Smooth muscle cell (in vitro differentiated cells): Measurements from ENCODE around the gene RNF222. TPM values are rescaled to one million over a fixed set of nuclear protein-coding genes. Genes with fewer than 3 reads are reported as not detected.

ENCODE experiments used
- DNase-seq: peaks from one replicate; lab custom pipeline; 2025; ENCODE audit not compliant: unreplicated experiment; lab: John Stamatoyannopoulos, UW
- H2AFZ ChIP-seq: fragments of 200-600 bp; sonication (generic); 2 replicates; pipeline ENCODE4 v1.6.0; 2016; ENCODE audit warnings: antibody characterized with exemption, low read depth, mild to moderate bottlenecking
- H3F3A ChIP-seq: fragments of 200-600 bp; sonication (generic); 2 replicates; pipeline ENCODE4 v1.6.0; 2017; ENCODE audit warnings: antibody characterized with exemption, low read depth
- H3K27ac ChIP-seq: fragments of 200-600 bp; sonication (generic); 2 replicates; pipeline ENCODE4 v1.5.1; 2016; ENCODE audit warnings: low read depth, mild to moderate bottlenecking
- H3K27me3 ChIP-seq: fragments of 200-600 bp; sonication (generic); 2 replicates; pipeline ENCODE4 v1.6.1; 2016; ENCODE audit warnings: low read depth, mild to moderate bottlenecking
- H3K36me3 ChIP-seq: fragments of 200-600 bp; sonication (generic); 2 replicates; pipeline ENCODE4 v1.5.1; 2016; ENCODE audit warnings: low read depth
- H3K4me1 ChIP-seq: fragments of 200-600 bp; sonication (generic); 2 replicates; pipeline ENCODE4 v1.5.1; 2016; ENCODE audit warnings: low read depth
- H3K4me2 ChIP-seq: fragments of 200-600 bp; sonication (generic); 2 replicates; pipeline ENCODE4 v1.6.0; 2016; ENCODE audit warnings: mild to moderate bottlenecking
- H3K4me3 ChIP-seq: fragments of 200-600 bp; sonication (generic); 2 replicates; pipeline ENCODE4 v1.5.1; 2016; ENCODE audit warnings: mild to moderate bottlenecking
- H3K79me2 ChIP-seq: fragments of 200-600 bp; sonication (generic); 2 replicates; pipeline ENCODE4 v1.6.0; 2016; ENCODE audit warnings: low read depth, mild to moderate bottlenecking
- H3K9ac ChIP-seq: fragments of 200-600 bp; sonication (generic); 2 replicates; pipeline ENCODE4 v1.6.0; 2016; ENCODE audit warnings: low read depth
- H3K9me3 ChIP-seq: fragments of 200-600 bp; sonication (generic); replicated peaks from 2 replicates; pipeline ENCODE4 v1.5.1; 2016; ENCODE audit warnings: low read depth
- H4K20me1 ChIP-seq: fragments of 200-600 bp; sonication (generic); 2 replicates; pipeline ENCODE4 v1.6.0; 2016; ENCODE audit warnings: low read depth
- WGBS: methylation state at CpG from one replicate; pipeline ENCODE4 v1.1.7; 2016; ENCODE audit warnings: low lambda C conversion rate; 5-methylcytosine and 5-hydroxymethylcytosine counted together
- polyA plus RNA-seq: library from polyadenylated mRNA; unstranded; fragments of >200 nt; fragmentation: Nextera tagmentation; extraction: Ambion mirVana; gene quantifications from 2 replicates; pipeline ENCODE4 v1.2.1, GENCODE V29; 2016
- total RNA-seq: library from RNA; depleted of rRNA; stranded (reverse); fragments of >200 nt; gene quantifications from 2 replicates; pipeline ENCODE4 v1.2.3, GENCODE V29; 2014
- TF ChIP-seq, protein P1 (sequence below): fragments of 200-600 bp; sonication (generic); IDR thresholded peaks from 2 replicates; pipeline ENCODE4 v1.5.1; 2017; ENCODE audit warnings: borderline replicate concordance, mild to moderate bottlenecking, antibody characterized with exemption; ENCODE audit not compliant: insufficient read depth, poor library complexity, severe bottlenecking

RNF222 gene
- total and polyA plus RNA-seq, 2 experiments from 2014 or later, result 0.49 to 0.54 TPM

DNA sequence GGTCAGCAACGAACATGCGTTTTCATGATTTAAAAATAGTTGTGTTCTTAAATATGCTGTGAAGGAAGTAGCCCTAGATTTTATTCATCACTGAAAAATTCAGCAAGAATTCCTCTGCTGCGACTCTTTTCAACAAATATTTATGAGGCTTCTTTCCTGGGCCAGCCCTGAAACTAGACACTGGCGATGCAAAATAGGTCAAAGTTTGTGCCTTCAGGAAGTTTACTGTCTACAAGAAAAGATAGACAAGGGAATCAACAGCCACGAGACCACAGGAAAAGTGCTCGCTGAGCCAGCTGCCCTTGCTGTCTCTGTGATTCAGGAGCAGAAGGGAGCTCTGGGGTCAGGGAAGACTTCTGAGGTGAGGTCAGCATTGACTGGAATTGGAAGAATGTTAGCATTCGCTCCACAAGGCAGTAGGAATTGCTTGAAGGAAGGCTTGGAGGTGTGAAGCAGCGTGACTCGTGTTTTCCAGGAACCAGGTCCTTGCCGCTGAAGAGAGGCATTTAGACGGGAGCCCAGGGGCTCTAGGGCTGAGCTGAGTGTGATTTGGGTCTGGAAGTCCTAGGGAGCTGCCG lies 12.7 kb downstream of the RNF222 start:
- peaks cover 28% of the 10 kb centered on the region for H3F3A ChIP-seq
- peaks cover 21% of the 10 kb centered on the region for H3K4me1 ChIP-seq
- peak overlapping the region; percentile 58 for H3K27ac ChIP-seq
- peak overlapping the region; percentile 5 for H3K9ac ChIP-seq
- WGBS, result 8% methylated on average over 12 of the region's 12 CpGs
- H3K36me3 ChIP-seq, result no peaks in the 10 kb centered on the region
- peak overlapping the region; percentile 96 for H3K4me2 ChIP-seq
- TF ChIP-seq, protein P1, sequence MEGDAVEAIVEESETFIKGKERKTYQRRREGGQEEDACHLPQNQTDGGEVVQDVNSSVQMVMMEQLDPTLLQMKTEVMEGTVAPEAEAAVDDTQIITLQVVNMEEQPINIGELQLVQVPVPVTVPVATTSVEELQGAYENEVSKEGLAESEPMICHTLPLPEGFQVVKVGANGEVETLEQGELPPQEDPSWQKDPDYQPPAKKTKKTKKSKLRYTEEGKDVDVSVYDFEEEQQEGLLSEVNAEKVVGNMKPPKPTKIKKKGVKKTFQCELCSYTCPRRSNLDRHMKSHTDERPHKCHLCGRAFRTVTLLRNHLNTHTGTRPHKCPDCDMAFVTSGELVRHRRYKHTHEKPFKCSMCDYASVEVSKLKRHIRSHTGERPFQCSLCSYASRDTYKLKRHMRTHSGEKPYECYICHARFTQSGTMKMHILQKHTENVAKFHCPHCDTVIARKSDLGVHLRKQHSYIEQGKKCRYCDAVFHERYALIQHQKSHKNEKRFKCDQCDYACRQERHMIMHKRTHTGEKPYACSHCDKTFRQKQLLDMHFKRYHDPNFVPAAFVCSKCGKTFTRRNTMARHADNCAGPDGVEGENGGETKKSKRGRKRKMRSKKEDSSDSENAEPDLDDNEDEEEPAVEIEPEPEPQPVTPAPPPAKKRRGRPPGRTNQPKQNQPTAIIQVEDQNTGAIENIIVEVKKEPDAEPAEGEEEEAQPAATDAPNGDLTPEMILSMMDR, result no peak
- no peaks in the 10 kb centered on the region for H3K9me3 ChIP-seq
- H2AFZ ChIP-seq, result no peak overlapping the region
- H3K4me3 ChIP-seq, result peak overlapping the region; percentile 66
- H4K20me1 ChIP-seq, result peaks cover 28% of the 10 kb centered on the region
- DNase-seq, result no peak
- H3K79me2 ChIP-seq, result peaks cover 31% of the 10 kb centered on the region
- no peaks in the 10 kb centered on the region for H3K27me3 ChIP-seq

DNA sequence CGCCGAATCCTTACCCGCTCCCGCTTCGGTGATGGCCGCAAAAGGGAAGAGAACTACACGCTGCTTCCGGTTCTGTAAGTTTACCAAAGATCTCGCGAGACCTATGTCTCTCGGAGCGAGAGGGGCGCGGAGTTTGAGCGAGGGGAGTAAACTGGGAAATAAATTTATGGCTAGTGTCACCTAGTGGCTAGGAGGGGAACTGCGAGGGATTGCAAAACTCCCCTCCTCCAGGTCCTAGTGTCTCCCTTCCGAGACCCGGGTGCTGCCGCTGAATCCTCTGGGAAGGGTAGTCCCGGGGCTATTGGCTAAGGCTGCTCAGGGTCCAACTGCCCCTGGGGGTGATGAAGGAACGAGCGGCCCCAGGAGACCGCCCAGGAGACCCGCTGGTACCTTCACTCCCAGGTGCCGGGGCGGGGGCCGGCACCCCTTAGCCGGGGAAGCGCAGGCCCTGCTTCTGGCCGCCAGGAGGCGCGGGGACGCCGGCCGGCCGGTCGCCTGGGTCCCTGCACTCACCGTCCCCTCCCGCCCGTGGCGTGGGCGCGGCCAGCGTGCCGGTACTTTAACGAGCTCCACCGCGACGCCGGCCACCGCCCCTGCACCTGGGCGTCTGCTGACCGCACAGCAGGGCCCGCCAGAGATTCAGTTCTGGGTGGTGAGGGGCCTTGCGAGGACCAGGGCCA lies 14.3 kb downstream of the RNF222 start, which contains the start of gene RPL26:
Gene RPL26 (minus strand): TSS at position 51 of the 680 bp plus-strand sequence. CDS start 883 bp downstream, outside the sequence.
- peaks cover 45% of the 10 kb centered on the region for H3K79me2 ChIP-seq
- H3K4me1 ChIP-seq, result peaks cover 21% of the 10 kb centered on the region
- peak within 1 kb of the TSS; percentile 90 for H3K9ac ChIP-seq
- peak within 1 kb of the TSS; percentile 98 for H3K4me2 ChIP-seq
- 1% methylated on average over 40 of the region's 55 CpGs for WGBS
- DNase-seq, result peak; percentile 94
- H3K36me3 ChIP-seq, result no peaks in the 10 kb centered on the region
- peaks cover 41% of the 10 kb centered on the region for H3F3A ChIP-seq
- peak within 1 kb of the TSS; percentile 90 for H2AFZ ChIP-seq
- peak within 1 kb of the TSS; percentile 66 for H3K4me3 ChIP-seq
- H3K9me3 ChIP-seq, result no peaks in the 10 kb centered on the region
- TF ChIP-seq, protein P1, result peak; percentile 77
- peaks cover 44% of the 10 kb centered on the region for H4K20me1 ChIP-seq
- peak within 1 kb of the TSS; percentile 73 for H3K27ac ChIP-seq
- no peaks in the 10 kb centered on the region for H3K27me3 ChIP-seq

DNA sequence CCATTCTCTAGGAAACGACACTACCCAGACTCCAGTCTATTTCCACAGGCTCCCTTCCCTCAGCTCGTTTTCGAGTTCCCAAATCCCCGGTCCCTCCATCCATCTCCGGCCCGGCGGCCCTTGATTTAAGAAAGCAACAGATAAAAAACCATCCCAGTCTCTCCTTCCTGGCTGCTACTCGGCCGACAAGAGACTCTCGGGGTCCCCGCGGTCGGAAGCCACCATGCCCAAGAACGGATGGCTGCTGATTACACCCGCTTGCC lies 14.8 kb downstream of the RNF222 start:
- no peak for DNase-seq
- WGBS, result under 1% methylated on average over 15 of the region's 15 CpGs
- peaks cover 46% of the 10 kb centered on the region for H4K20me1 ChIP-seq
- H2AFZ ChIP-seq, result peak overlapping the region; percentile 56
- H3K79me2 ChIP-seq, result peaks cover 45% of the 10 kb centered on the region
- no peaks in the 10 kb centered on the region for H3K27me3 ChIP-seq
- TF ChIP-seq, protein P1, result no peak
- H3K4me1 ChIP-seq, result peaks cover 21% of the 10 kb centered on the region
- H3K4me3 ChIP-seq, result peak overlapping the region; percentile 66
- peak overlapping the region; percentile 73 for H3K27ac ChIP-seq
- H3K9ac ChIP-seq, result peak overlapping the region; percentile 90
- H3F3A ChIP-seq, result peaks cover 46% of the 10 kb centered on the region
- H3K9me3 ChIP-seq, result no peaks in the 10 kb centered on the region
- H3K4me2 ChIP-seq, result peak overlapping the region; percentile 98
- H3K36me3 ChIP-seq, result no peaks in the 10 kb centered on the region
